HepG2 (cell line): ENCODE results near the gene S100A8. TPM values are rescaled to one million over a fixed set of nuclear protein-coding genes. Genes with fewer than 3 reads are reported as not detected.

Experiments used
- ATAC-seq: fragments of 200-7000 bp; cut with Tn5 transposase; 3 replicates; pipeline ENCODE4 v1.9.1; 2020; ENCODE audit warnings: mild to moderate bottlenecking, moderate library complexity
- BruUV-seq: library from RNA; stranded (reverse); fragments of 400-500 nt; replicated peaks from 2 replicates; lab custom pipeline; 2021; lab: Mats Ljungman, UMichigan
- CTCF ChIA-PET: fragments of 300-600 bp; formaldehyde crosslinking; extraction: SDS; loops from one replicate; lab custom pipeline; 2021; ENCODE audit warnings: low total read pairs, inconsistent platforms, low intra/inter-chr PET ratio; lab: Yijun Ruan, JAX
- POLR2A ChIA-PET: fragments of 350-600 bp; sonication (Branson Sonifier 250); formaldehyde crosslinking; loops from one replicate; lab custom pipeline; 2020; ENCODE audit warnings: antibody characterized with exemption, inconsistent platforms; lab: Yijun Ruan, JAX
- DNase-seq: peaks from one replicate; pipeline ENCODE4 v3.0.0-alpha.2; 2015; ENCODE audit warnings: low spot score
- FAIRE-seq: peaks from 3 replicates; lab custom pipeline; 2011; peaks lifted over from hg19 to GRCh38; lab: Jason Lieb, UNC
- H2AFZ ChIP-seq: one replicate; pipeline ENCODE4 v1.6.1; 2011; ENCODE audit warnings: low read length, inconsistent platforms
- H3K27ac ChIP-seq: fragments of 300-600 bp; 3 replicates; pipeline ENCODE4 v1.8.0; 2011; ENCODE audit warnings: mixed run types, mild to moderate bottlenecking, mixed read lengths, low read length, inconsistent platforms; ENCODE audit not compliant: insufficient read depth; ENCODE audit errors: extremely low read length
- H3K27me3 ChIP-seq, 2 experiments: fragments of 200-600 bp in 1 of 2; 2 replicates in 1 of 2; 3 replicates in 1 of 2; pipeline versions ENCODE4 v1.6.0 to v1.8.0; 2011; ENCODE audit warnings: low read length in 2 of 2, mild to moderate bottlenecking in 2 of 2, moderate library complexity in 2 of 2, inconsistent platforms in 1 of 2; ENCODE audit not compliant: insufficient read depth in 2 of 2, control insufficient read depth in 1 of 2
- H3K36me3 ChIP-seq, 2 experiments: fragments of 200-600 bp in 1 of 2; replicated peaks in 1 of 2; 2 replicates in 1 of 2; 3 replicates in 1 of 2; pipeline versions ENCODE4 v1.5.1 to v1.8.0; 2011; ENCODE audit warnings: low read length in 2 of 2, inconsistent platforms in 1 of 2; ENCODE audit not compliant: insufficient read depth in 2 of 2, control insufficient read depth in 1 of 2
- H3K4me1 ChIP-seq: 2 replicates; pipeline ENCODE4 v1.5.1; 2012; ENCODE audit warnings: low read length, inconsistent platforms; ENCODE audit not compliant: insufficient read depth
- H3K4me2 ChIP-seq: 2 replicates; pipeline ENCODE4 v1.6.0; 2011; ENCODE audit warnings: low read depth, low read length, inconsistent platforms
- H3K4me3 ChIP-seq, 3 experiments: fragments of 200-600 bp in 1 of 3; sonication (generic), shearing (Covaris generic) in 1 of 3; replicated peaks in 1 of 3; 2 replicates each; pipeline ENCODE4 v1.5.1; 2011 to 2016; ENCODE audit warnings: low read length in 3 of 3, inconsistent platforms in 2 of 3, low read depth in 2 of 3, mild to moderate bottlenecking in 2 of 3, control low read depth in 1 of 3, mixed read lengths in 1 of 3; ENCODE audit not compliant: insufficient read depth in 1 of 3
- H3K79me2 ChIP-seq: one replicate; pipeline ENCODE4 v1.6.1; 2011; ENCODE audit warnings: low read length, inconsistent platforms; ENCODE audit not compliant: insufficient read depth
- H3K9ac ChIP-seq: 2 replicates; pipeline ENCODE4 v1.6.0; 2011; ENCODE audit warnings: mild to moderate bottlenecking, low read depth, low read length, inconsistent platforms; ENCODE audit not compliant: insufficient read depth
- H3K9me3 ChIP-seq: 2 replicates; pipeline ENCODE4 v1.5.1; 2012; ENCODE audit warnings: mild to moderate bottlenecking, low read length
- H4K20me1 ChIP-seq: 2 replicates; pipeline ENCODE4 v1.6.0; 2011; ENCODE audit warnings: inconsistent platforms, mild to moderate bottlenecking, low read length, moderate library complexity; ENCODE audit not compliant: insufficient read depth
- CREBL2 ChIP-seq: sonication (generic); formaldehyde crosslinking; IDR thresholded peaks from 2 replicates; pipeline ENCODE4 v1.8.1; 2023; ENCODE audit warnings: missing genetic modification reagents, mild to moderate bottlenecking, borderline replicate concordance
- GATAD1 ChIP-seq: IDR thresholded peaks from 2 replicates; pipeline ENCODE4 v1.6.1; 2016; ENCODE audit warnings: missing genetic modification reagents, missing compliant biosample characterization
- MXI1 ChIP-seq: IDR thresholded peaks from 3 replicates; pipeline ENCODE4 v1.6.1; 2012; ENCODE audit warnings: low read depth, low read length, inconsistent platforms, borderline replicate concordance
- RAD21 ChIP-seq: fragments of 450-650 bp; formaldehyde crosslinking; IDR thresholded peaks from 2 replicates; pipeline ENCODE4 v1.5.0; 2020; ENCODE audit warnings: mild to moderate bottlenecking
- ZNF10 ChIP-seq: sonication (generic); formaldehyde crosslinking; IDR thresholded peaks from 2 replicates; pipeline ENCODE4 v1.4.0; 2020; ENCODE audit warnings: mild to moderate bottlenecking, low read depth, missing genetic modification reagents, borderline replicate concordance
- WGBS: methylation state at CpG from one replicate; pipeline ENCODE4 v1.1.6; 2017; ENCODE audit warnings: low lambda C conversion rate; 5-methylcytosine and 5-hydroxymethylcytosine counted together
- in situ Hi-C: cut with HindIII; loops from 2 replicates; pipeline ENCODE4 v1.10.0; 2017; ENCODE audit warnings: low pct_unique_long_range_greater_than_20kb; ENCODE audit not compliant: extremely low pct_ligation_motif_present
- intact Hi-C: fragments of 100-400 bp; cut with micrococcal nuclease; formaldehyde crosslinking; loops from one replicate; pipeline ENCODE4 v1.10.0; 2022; ENCODE audit not compliant: unreplicated experiment
- polyA plus RNA-seq, 8 experiments: library from polyadenylated mRNA; depleted of rRNA in 3 of 8; stranded (reverse) in 7 of 8; unstranded in 1 of 8; fragments of >200 nt; fragmentation: Illumina TruSeq in 4 of 8; extraction: Trizol in 4 of 8; gene quantifications; 2 replicates each; pipeline versions ENCODE4 v1.2.1 to v1.2.3, GENCODE V29; 2011 to 2016; ENCODE audit warnings: low read depth in 4 of 8, missing spikeins in 1 of 8, mixed read lengths in 1 of 8; ENCODE audit not compliant: insufficient read depth in 1 of 8
- total RNA-seq, 5 experiments: library from RNA; depleted of rRNA; stranded (reverse); fragments of >200 nt; fragmentation: Illumina TruSeq; extraction: Trizol; gene quantifications; 2 replicates each; pipeline ENCODE4 v1.2.3, GENCODE V29; 2016; ENCODE audit warnings: low read depth in 1 of 5
- TF ChIP-seq, protein P1 (sequence below): sonication (generic); formaldehyde crosslinking; conservative IDR thresholded peaks from 2 replicates; pipeline ENCODE4 v1.4.0; 2020; ENCODE audit warnings: missing genetic modification reagents

S100A8 gene
- total and polyA plus RNA-seq, 2 of the 13 experiments (the other 11 are each of a cell fraction or from before 2014, with no cell fraction given): not detected

- no TSS peak for BruUV-seq
- H3K4me1 ChIP-seq: no peaks in the 10 kb centered on the region
- no peak for ATAC-seq
- no peak for FAIRE-seq
- H3K27ac ChIP-seq: no peak overlapping the region
- CTCF ChIA-PET: no interaction called here
- POLR2A ChIA-PET: no interaction called here
- no peak overlapping the region for H3K9ac ChIP-seq
- H4K20me1 ChIP-seq: no peaks in the 10 kb centered on the region
- no peak for DNase-seq
- H3K36me3 ChIP-seq: no peaks in the 10 kb centered on the region
- no peak overlapping the region for H3K4me2 ChIP-seq
- 14% methylated on average over 12 of the region's 12 CpGs for whole genome bisulfite sequencing
- no peak overlapping the region for H3K4me3 ChIP-seq
- no peaks in the 10 kb centered on the region for H3K9me3 ChIP-seq
- intact Hi-C loops: no loop called here
- H3K79me2 ChIP-seq: no peaks in the 10 kb centered on the region
- TF ChIP-seq GATAD1 (CRISPR knock-in tag) (no peak), RAD21 (CRISPR knock-in tag) (no peak), CREBL2 (CRISPR knock-in tag) (no peak), MXI1 (no peak), ZNF10 (CRISPR knock-in tag) (no peak)
- TF ChIP-seq, protein P1, sequence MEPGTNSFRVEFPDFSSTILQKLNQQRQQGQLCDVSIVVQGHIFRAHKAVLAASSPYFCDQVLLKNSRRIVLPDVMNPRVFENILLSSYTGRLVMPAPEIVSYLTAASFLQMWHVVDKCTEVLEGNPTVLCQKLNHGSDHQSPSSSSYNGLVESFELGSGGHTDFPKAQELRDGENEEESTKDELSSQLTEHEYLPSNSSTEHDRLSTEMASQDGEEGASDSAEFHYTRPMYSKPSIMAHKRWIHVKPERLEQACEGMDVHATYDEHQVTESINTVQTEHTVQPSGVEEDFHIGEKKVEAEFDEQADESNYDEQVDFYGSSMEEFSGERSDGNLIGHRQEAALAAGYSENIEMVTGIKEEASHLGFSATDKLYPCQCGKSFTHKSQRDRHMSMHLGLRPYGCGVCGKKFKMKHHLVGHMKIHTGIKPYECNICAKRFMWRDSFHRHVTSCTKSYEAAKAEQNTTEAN (CRISPR knock-in tag): no peak
- TF ChIP-seq, all 625 proteins: peak for 0
- Histone ChIP-seq H3K27me3 (peaks cover 1 to 5% of the 10 kb centered on the region in 2 experiments; a peak in 1 of 5 replicates), H2AFZ (no peak overlapping the region)
- in situ Hi-C loops: no loop called here
Measured at GRCh38 chr1:153364766-153365666, 25.9 kb downstream of the S100A8 start.
